Sigmoid colon (tissue), 7 donors: Measurements from ENCODE around the gene IL23R. TPM values are rescaled to one million over a fixed set of nuclear protein-coding genes. Genes with fewer than 3 reads are reported as not detected.
A peak's percentile ranks its signal among the peaks of the same experiment; 100 is the strongest.

Experiments used
- DNase-seq: peaks from one replicate; pipeline ENCODE4 v3.0.0-alpha.2; 2019
- H3K27ac ChIP-seq, 4 donors: fragments of 200-600 bp; sonication (generic); one replicate each; pipeline ENCODE4 v1.5.1; 2016 to 2019; ENCODE audit warnings: mild to moderate bottlenecking in 1 of 4
- H3K27me3 ChIP-seq, 3 donors: fragments of 200-600 bp; sonication (generic); one replicate each; pipeline ENCODE4 v1.5.1; 2019; ENCODE audit warnings: mild to moderate bottlenecking in 1 of 3
- H3K36me3 ChIP-seq, 4 donors: fragments of 200-600 bp; sonication (generic); one replicate each; pipeline ENCODE4 v1.5.1; 2016 to 2019
- H3K4me1 ChIP-seq, 4 donors: fragments of 200-600 bp; sonication (generic); one replicate each; pipeline ENCODE4 v1.5.1; 2017 to 2019
- H3K4me3 ChIP-seq, 4 donors: fragments of 200-600 bp; sonication (generic); one replicate each; pipeline ENCODE4 v1.5.1; 2017 to 2019; ENCODE audit warnings: mild to moderate bottlenecking in 2 of 4, moderate library complexity in 1 of 4
- H3K9me3 ChIP-seq, 4 donors: fragments of 200-600 bp in 3 of 4; sonication (generic) in 3 of 4; one replicate each; pipeline versions ENCODE4 v1.5.1 to v1.6.1; 2013 to 2019
- CTCF ChIP-seq, 4 experiments: fragments of 450-650 bp in 3 of 4; fragments of 200-600 bp in 1 of 4; IDR thresholded peaks; one replicate each; pipeline ENCODE4 v1.5.1; 2016 to 2019; ENCODE audit warnings: antibody characterized with exemption in 4 of 4, mild to moderate bottlenecking in 3 of 4, moderate library complexity in 2 of 4
- EP300 ChIP-seq, 4 donors: sonication (generic); formaldehyde crosslinking; IDR thresholded peaks; one replicate each; pipeline ENCODE4 v1.6.1; 2017; ENCODE audit warnings: antibody characterized with exemption in 4 of 4
- POLR2A ChIP-seq, 2 donors: fragments of 450-650 bp; IDR thresholded peaks; one replicate each; pipeline ENCODE4 v1.6.1; 2016; ENCODE audit warnings: antibody characterized with exemption in 2 of 2, mild to moderate bottlenecking in 2 of 2, moderate library complexity in 2 of 2
- POLR2AphosphoS5 ChIP-seq, 4 donors: sonication (generic); formaldehyde crosslinking; IDR thresholded peaks; one replicate each; pipeline ENCODE4 v1.6.1; 2017; ENCODE audit warnings: antibody characterized with exemption in 4 of 4
- WGBS, 2 donors: extraction: QIAGEN DNeasy Blood & Tissue Kit; methylation state at CpG; one replicate each; pipeline ENCODE4 v1.1.7; 2013; 5-methylcytosine and 5-hydroxymethylcytosine counted together
- intact Hi-C: fragments of 100-400 bp; cut with DNase I; formaldehyde crosslinking; loops from one replicate; pipeline ENCODE4 v1.15.1; 2023
- polyA plus RNA-seq, 3 donors: library from polyadenylated mRNA; stranded (reverse); fragments of 200-250 nt; gene quantifications; one replicate each; pipeline ENCODE4 v1.2.3, GENCODE V29; 2013
- small RNA-seq, 3 donors: library from RNA; depleted of rRNA; stranded (forward); fragments of <200 nt; gene quantifications; one replicate each; pipeline ENCODE3, GENCODE V24; 2016
- total RNA-seq, 4 donors: library from RNA; depleted of rRNA; stranded (reverse); fragments of >200 nt; gene quantifications; one replicate each; pipeline ENCODE4 v1.1.0, GENCODE V29; 2016
- donor health status: healthy with polysubstance abuse.
- donor health status: Bipolar disorder and iron deficiency.
- donor health status: healthy.

Gene IL23R
- total and polyA plus RNA-seq, 7 donors, result 0.58 to 0.69 (median 0.60) TPM; not detected in 4

- Histone ChIP-seq H3K9me3 (no peaks in the 10 kb centered on the region), H3K4me3 (peak within 1 kb of the TSS in 3 of 4 donors; percentile 34 to 47 (median 46)), H3K4me1 (peaks cover 0 to 12% (median 9%) of the 10 kb centered on the region in 4 donors), H3K27me3 (peaks cover 9 to 23% (median 14%) of the 10 kb centered on the region in 3 donors), H3K27ac (no peak within 1 kb of the TSS), H3K36me3 (no peaks in the 10 kb centered on the region)
- 2% methylated on average over 75 of the region's 75 CpGs for WGBS, 2 donors
- DNase-seq, result no peak
- no peak for TF ChIP-seq CTCF (IDR thresholded peaks at IDR 0.05)
- TF ChIP-seq POLR2AphosphoS5 (IDR thresholded peaks at IDR 0.05), result no peak
- no peak for TF ChIP-seq EP300 (IDR thresholded peaks at IDR 0.05)
- TF ChIP-seq POLR2A (IDR thresholded peaks at IDR 0.05), result no peak
- intact Hi-C loops, result no loop called here
These were observed 141.2 kb downstream of the IL23R start, which contains the start of gene IL12RB2 for GRCh38 chr1:67307251-67308060. TSS of gene IL12RB2 (plus strand) at chr1:67307873. CDS start at chr1:67320369, 12,496 bp downstream.

- WGBS, 2 donors, result 30 to 58% methylated on average over 15 of the region's 15 CpGs
- intact Hi-C loops, result no loop called here
- Histone ChIP-seq H3K36me3 (no peaks in the 10 kb centered on the region), H3K9me3 (no peaks in the 10 kb centered on the region), H3K27me3 (peaks cover 9 to 23% (median 14%) of the 10 kb centered on the region in 3 donors), H3K4me1 (peaks cover 0 to 12% (median 9%) of the 10 kb centered on the region in 4 donors), H3K4me3 (peak overlapping the region in 3 of 4 donors; percentile 34 to 47 (median 46)), H3K27ac (no peak overlapping the region)
- DNase-seq, result no peak
- TF ChIP-seq POLR2A (IDR thresholded peaks at IDR 0.05) (no peak), EP300 (IDR thresholded peaks at IDR 0.05) (no peak), CTCF (IDR thresholded peaks at IDR 0.05) (no peak), POLR2AphosphoS5 (IDR thresholded peaks at IDR 0.05) (no peak)
These were observed 141.9 kb downstream of the IL23R start for GRCh38 chr1:67308136-67308535.

Small RNAs within 50 kb of the gene (small RNA-seq; reads per million reads assigned to genes)
- 0 reads per million in 3 donors for gene RNU4ATAC4P
- 0 reads per million in 3 donors for gene RNU6-586P

Other genes starting within 250 kb of the IL23R start
- gene DNAI4, start 241.6 kb upstream of the IL23R start, total RNA-seq, result 10 to 100 TPM in 2 of 4 donors, 1 to 10 TPM in 2; 5.6 to 16.1 (median 9.5) TPM
- gene DNAI4, start 241.6 kb upstream of the IL23R start, polyA plus RNA-seq, result 10 to 100 TPM in 1 of 3 donors, 1 to 10 TPM in 2; 3.0 to 16.0 (median 8.4) TPM
- 10 to 100 TPM; 49.0 to 65.6 (median 58.4) TPM for gene MIER1, start 241.5 kb upstream of the IL23R start, total RNA-seq
- 10 to 100 TPM; 21.1 to 53.2 (median 30.0) TPM for gene MIER1, start 241.5 kb upstream of the IL23R start, polyA plus RNA-seq
- 10 to 100 TPM in 1 of 4 donors, 1 to 10 TPM in 3; 8.9 to 10.7 (median 9.5) TPM for gene SLC35D1, start 112.3 kb upstream of the IL23R start, total RNA-seq
- gene SLC35D1, start 112.3 kb upstream of the IL23R start, polyA plus RNA-seq, result 10 to 100 TPM in 1 of 3 donors, 1 to 10 TPM in 2; 3.9 to 22.9 (median 4.8) TPM
- not detected for gene C1orf141, start 31.5 kb upstream of the IL23R start, total RNA-seq
- gene C1orf141, start 31.5 kb upstream of the IL23R start, polyA plus RNA-seq, result not detected
- 1 to 10 TPM in 2 of 4 donors, under 1 TPM in 1, not detected in 1; 0.99 to 2.1 (median 1.5) TPM for gene IL12RB2, start 141.4 kb downstream of the IL23R start, total RNA-seq
- gene IL12RB2, start 141.4 kb downstream of the IL23R start, polyA plus RNA-seq, result 1 to 10 TPM in 1 of 3 donors, not detected in 2; 1.1 TPM